Endothelial cell of umbilical vein (primary cell): ENCODE measurements around the gene COASY.

Source experiments
- EZH2 ChIP-seq: IDR thresholded peaks from 2 replicates; pipeline ENCODE4 v1.6.1; 2012; ENCODE audit warnings: borderline replicate concordance, low read depth, mild to moderate bottlenecking, moderate library complexity, low read length, inconsistent platforms; ENCODE audit not compliant: severe bottlenecking
- MYC ChIP-seq: IDR thresholded peaks from one replicate; pipeline ENCODE4 v1.6.1; 2011; ENCODE audit warnings: mild to moderate bottlenecking, low read depth, low read length
- POLR2A ChIP-seq: IDR thresholded peaks from 2 replicates; pipeline ENCODE4 v1.6.1; 2012; ENCODE audit warnings: low read depth, mild to moderate bottlenecking, control low read depth, low read length
- TF ChIP-seq, protein P1 (sequence below), 2 donors: IDR thresholded peaks; 1 replicate in 1 of 2; 2 replicates in 1 of 2; pipeline ENCODE4 v1.5.1; 2011; ENCODE audit warnings: low read length in 2 of 2, mild to moderate bottlenecking in 2 of 2, moderate library complexity in 2 of 2, control low read depth in 1 of 2, inconsistent platforms in 1 of 2, low read depth in 1 of 2; ENCODE audit not compliant: insufficient read depth in 1 of 2; ENCODE audit errors: extremely low read depth in 1 of 2

DNA sequence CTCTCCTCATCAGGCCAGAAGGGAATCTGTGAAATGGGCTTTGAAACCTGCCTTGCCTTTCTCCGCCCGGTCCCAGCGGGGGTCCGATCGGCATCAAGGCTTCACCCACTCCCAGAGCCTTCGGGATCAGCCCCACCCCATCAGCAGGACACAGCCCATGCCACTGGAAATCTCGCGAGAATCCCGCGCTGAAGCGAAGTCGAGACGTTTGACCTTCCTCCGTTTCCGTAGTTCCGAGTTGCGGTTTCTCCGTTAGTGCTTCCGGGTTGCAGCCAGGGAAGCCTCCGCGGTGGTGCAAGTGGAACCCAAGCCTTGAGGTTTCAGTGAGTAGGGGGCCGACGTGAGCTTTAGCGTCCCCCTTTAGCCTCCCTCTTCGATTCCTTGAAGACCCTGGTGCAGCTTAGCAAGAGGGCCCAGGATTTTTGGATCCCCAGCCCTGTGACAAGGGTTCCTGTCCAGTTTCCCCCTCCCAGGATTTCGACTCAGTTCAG is at the start of gene COASY:
- TF ChIP-seq POLR2A = peak; percentile 83
- TF ChIP-seq, protein P1, sequence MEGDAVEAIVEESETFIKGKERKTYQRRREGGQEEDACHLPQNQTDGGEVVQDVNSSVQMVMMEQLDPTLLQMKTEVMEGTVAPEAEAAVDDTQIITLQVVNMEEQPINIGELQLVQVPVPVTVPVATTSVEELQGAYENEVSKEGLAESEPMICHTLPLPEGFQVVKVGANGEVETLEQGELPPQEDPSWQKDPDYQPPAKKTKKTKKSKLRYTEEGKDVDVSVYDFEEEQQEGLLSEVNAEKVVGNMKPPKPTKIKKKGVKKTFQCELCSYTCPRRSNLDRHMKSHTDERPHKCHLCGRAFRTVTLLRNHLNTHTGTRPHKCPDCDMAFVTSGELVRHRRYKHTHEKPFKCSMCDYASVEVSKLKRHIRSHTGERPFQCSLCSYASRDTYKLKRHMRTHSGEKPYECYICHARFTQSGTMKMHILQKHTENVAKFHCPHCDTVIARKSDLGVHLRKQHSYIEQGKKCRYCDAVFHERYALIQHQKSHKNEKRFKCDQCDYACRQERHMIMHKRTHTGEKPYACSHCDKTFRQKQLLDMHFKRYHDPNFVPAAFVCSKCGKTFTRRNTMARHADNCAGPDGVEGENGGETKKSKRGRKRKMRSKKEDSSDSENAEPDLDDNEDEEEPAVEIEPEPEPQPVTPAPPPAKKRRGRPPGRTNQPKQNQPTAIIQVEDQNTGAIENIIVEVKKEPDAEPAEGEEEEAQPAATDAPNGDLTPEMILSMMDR (IDR thresholded peaks at IDR 0.05; ENCODE audit: extremely low read depth in 1 of 2, insufficient read depth in 1 of 2, low read depth in 1 of 2, low read length in 2 of 2) = no peak
- no peak for TF ChIP-seq MYC
- TF ChIP-seq EZH2 = no peak
